NOMO-1 (cell line): ENCODE data around the gene DIABLO.
"Not testable (repeated sequence)": the region's sequence is repeated elsewhere in the genome, so short reads cannot be mapped to it uniquely, and the experiment has no call there.

Experiments used
- DNase-seq, 2 experiments: peaks; one replicate each; lab custom pipeline; 2025; ENCODE audit not compliant: unreplicated experiment in 2 of 2; lab: John Stamatoyannopoulos, UW

The DIABLO gene

GRCh38 chr12:122225683-122226365 lies at the start of gene DIABLO:
Gene DIABLO, minus strand, starts transcription at chr12:122226052. Its CDS starts 38 bp downstream, at chr12:122226014.
- peak; percentile 98 to 100 for DNase-seq

- DNase-seq, result no peak
Observed at GRCh38 chr12:122275459-122275858, 49.6 kb upstream of the DIABLO start.

GRCh38 chr12:122266230-122266901 lies 40.5 kb upstream of the DIABLO start, which contains the start of gene VPS33A:
Gene VPS33A, minus strand, starts transcription at chr12:122266494. Its CDS starts 86 bp downstream, at chr12:122266408.
- DNase-seq, result peak; percentile 93

DNA sequence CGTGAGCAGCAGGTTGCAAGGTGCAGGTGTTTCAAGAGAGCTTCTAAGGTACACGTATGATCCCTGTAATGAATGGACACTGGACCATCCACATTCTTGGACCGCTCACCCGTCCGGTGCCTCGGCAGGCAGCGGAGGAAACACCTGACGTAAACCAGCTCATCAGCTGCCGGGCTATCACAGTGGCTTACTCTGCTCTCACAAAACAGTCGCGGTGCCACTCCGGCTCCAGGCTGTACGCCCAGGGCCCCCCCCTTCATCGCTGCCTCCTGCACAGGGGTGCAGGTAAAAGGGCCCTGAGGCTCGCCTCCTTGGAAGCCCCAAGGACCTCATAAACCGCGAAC lies 40.0 kb upstream of the DIABLO start:
- DNase-seq, result peak in 1 of 2 experiments; percentile 21

- DNase-seq, result no peak
Observed at GRCh38 chr12:122265476-122265875, 39.6 kb upstream of the DIABLO start.

DNA sequence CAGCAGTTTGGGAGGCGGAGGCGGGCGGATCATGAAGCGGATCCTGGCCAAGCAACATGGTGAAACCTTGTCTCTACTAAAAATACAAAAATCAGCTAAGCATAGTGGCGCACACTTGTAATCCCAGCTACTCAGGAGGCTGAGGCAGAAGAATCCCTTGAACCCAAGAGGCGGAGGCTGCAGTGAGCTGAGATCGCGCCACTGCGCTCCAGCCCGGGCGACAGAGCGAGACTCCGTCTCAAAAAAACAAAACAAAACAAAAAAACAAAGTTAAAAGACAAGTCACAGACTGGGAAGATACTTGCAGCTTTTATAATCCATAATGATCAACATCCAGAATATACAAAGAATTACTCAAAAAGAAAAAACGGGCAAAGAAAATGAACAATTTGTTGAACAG lies 34.9 kb upstream of the DIABLO start:
- DNase-seq, result not testable (repeated sequence)

- DNase-seq, result not testable (repeated sequence)
Observed at GRCh38 chr12:122258939-122259338, 33.1 kb upstream of the DIABLO start.

DNA sequence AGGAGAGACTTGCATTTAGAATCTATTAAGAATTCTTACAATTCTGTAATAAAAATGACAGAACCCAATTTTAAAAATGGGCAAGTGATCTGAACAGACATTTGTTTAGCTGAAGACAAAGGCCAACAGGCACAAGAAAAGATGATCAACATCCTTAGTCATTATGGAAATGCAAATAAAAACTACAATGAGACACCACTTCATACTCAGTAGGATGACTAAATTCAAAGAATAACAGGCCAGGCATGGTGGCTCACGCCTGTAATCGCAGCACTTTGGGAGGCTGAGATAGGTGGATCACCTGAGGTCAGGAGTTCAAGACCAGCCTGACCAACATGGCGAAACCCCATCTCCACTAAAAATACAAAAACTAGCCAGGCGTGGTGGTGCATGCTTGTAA lies 32.6 kb upstream of the DIABLO start:
- not testable (repeated sequence) for DNase-seq

- no peak for DNase-seq
Observed at GRCh38 chr12:122250536-122250935, 24.7 kb upstream of the DIABLO start.

DNA sequence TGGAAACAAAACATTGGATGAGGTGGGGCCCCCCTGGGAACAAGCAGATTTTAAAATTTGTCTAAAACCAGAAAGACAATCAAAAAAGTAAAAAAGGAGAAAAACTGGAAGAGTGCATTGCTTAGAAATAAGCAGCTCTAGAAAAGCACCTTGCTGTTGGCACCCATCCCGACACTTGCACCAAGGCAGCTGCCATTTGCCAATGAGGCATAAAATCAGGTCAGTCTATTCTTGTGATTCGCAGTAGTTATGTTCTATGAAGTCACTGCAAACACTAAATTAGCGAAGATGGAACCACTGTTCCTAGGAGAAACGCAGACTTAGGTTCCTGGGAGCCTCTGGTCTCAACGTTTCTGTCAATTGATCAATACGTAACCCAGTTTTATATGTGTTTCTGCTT lies 24.2 kb upstream of the DIABLO start:
- no peak for DNase-seq

DNA sequence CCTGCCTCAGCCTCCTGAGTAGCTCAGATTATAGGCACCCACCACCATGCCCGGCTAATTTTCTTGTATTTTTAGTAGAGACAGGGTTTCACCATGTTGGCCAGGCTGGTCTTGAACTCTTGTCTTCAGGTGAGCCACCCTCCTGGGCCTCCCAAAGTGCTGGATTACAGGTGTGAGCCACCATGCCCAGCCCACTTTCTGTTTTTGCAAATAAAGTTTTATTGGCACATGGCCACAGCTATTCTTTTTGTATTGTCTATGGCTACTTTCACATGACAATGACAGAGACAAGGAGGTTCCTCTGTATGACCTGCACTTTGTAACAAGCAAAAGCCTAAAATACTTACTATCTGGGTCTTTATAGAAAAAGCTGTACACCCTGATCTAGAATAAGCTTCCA lies 19.7 kb upstream of the DIABLO start:
- no peak for DNase-seq

- no peak for DNase-seq
Observed at GRCh38 chr12:122244565-122245371, 18.9 kb upstream of the DIABLO start.

DNA sequence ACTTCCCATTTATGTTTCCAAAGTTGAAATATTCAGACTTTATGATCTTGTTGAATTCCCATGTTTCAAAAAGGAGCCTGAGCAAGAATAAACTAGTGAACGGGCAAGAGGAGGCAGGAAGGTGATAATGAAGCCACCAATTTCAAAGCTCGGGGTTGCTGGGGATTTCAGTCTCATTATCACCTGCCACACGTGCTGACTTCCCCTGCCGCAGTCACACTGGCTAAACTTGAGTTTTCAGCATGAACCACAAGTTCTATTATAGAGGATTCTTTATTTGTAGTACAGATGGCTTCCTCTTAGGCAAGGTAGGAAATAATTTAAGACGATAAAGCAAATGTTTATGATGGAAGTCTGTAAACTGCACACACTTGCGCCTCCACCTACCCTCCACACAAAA lies 18.1 kb upstream of the DIABLO start:
- no peak for DNase-seq

GRCh38 chr12:122238861-122239260 lies 13.0 kb upstream of the DIABLO start:
- DNase-seq, result no peak

DNA sequence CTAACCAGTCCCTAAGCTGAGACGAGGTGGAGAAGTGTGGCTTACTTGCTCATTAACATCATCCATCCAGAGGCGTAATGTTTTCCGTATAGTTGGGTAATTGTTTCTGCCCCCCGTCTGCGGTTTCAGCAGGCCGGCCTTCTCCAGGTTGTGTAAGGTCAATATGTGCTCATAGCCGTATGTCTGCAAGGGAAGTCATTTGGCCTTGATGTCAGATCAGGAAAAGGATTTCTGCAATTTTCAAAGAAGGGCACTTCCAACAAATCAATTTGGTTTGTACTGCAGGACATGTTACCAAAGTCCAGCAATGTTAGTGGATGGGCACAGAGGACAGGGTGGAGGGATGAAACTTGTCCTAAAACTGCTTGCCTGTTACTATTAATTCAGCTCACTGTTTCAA lies 9.9 kb upstream of the DIABLO start:
- DNase-seq, result peak; percentile 90 to 95

DNA sequence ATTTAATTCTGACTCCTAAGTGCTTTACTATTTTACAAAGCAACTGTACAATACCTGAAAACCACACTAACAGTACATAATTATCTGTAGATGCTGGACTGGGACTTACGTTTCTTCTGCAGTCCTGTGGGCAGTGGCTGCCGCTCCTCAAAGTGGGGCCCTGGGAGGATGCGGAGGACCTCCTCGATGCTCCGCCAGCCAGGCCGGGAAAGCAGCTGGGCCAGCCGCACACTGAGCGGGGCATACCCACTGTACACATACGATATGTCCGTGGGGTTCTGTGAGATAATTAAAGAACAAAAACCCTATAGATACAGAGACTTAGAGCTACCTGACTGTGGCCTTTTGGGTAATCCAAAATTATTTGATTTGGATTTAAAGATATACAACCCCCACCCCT lies 6.8 kb upstream of the DIABLO start:
- no peak for DNase-seq

DNA sequence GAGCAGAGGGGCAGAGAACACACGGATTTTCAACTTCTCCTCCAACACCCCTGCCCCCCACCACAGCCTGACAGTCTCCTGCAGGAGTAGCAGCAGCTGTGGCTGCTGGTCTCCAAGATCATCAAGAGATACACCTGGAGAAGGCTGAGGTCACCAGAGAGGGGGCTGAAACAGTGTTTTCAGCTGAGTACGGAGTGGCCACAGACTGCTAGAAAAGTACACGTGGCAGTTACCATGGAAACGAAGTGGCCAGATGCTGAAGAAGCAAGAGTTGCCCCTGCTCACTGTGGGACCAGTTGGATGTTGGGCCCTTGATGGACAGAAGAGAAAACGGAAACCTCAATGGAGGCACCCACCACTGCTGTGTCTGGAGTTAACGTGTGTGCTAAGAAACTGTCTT lies 4.9 kb upstream of the DIABLO start:
- no peak for DNase-seq

GRCh38 chr12:122228092-122228491 lies 2.2 kb upstream of the DIABLO start:
- DNase-seq, result no peak

- DNase-seq, result no peak
Observed at GRCh38 chr12:122227341-122227740, 1.5 kb upstream of the DIABLO start.

DNA sequence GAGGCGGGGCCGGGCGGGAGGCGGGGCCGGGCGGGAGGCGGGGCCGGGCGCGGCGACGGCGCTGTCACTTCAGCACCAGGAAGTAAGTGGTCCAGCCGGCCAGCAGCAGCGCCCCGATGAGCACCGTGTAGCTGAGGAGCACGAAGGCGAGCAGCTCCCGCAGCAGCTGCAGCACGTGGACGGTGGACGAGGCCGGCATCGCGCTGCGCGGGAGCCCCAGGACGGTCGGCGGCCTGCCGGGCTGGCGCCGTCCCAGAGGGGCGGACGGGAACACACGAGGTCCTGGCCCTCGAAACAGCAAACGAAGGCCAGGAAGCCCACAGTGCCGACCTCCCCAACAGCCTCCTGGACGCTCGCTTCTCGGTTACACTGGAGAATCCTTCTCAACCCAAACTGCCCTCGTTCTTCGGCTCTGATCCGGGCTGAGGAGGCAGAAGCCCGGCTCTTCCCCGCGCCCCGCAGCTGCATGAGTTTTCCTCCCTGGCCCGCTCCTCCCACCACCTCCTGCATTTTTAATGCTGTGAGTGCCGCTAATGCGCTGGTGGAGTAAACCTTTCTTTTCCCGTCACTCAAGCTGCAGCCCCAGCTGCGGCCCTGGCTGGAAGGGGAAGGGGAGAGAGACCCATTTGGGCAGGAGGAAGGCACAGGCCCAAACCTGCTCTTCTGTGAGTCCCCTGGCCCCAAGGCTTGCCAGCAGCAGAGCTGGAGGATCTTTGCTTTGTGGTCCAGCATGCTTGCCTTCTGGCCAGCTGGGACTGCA lies 694 bp upstream of the DIABLO start:
- DNase-seq, result no peak

- no peak for DNase-seq
Observed at GRCh38 chr12:122216445-122216844, 9.4 kb downstream of the DIABLO start.
